ENCODE data around the gene CDH23. TPM values are rescaled to one million over a fixed set of nuclear protein-coding genes. Genes with fewer than 3 reads are reported as not detected.

Gene CDH23
- total and polyA plus RNA-seq, 9 of the 15 experiments (the other 6 are each of a cell fraction or from before 2014, with no cell fraction given), result 0.18 to 1.2 (median 0.47) TPM

DNA sequence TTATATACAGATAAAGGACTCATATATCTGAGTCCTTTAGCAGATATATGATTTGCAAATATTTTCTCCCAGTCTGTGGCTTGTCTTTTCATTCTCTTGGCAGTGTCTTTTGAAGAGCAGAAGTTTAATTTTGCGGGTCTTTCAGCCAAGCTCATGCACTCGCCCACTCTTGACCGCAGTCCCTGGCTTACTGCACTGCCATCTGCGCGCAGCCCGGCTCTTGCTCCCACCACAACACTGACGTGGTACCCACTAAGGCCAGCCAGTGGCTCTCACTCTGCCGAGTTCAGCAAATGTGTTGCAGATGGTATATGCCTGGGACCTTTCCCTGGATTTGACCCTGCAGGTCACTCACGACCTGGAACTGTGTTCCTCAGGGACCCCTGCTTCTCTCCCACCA is 74.3 kb downstream of the CDH23 start:
- H3K36me3 ChIP-seq (ENCODE audit: control insufficient read depth, insufficient read depth, low read length), result no peaks in the 10 kb centered on the region
- CTCF ChIA-PET (ENCODE audit: low intra/inter-chr PET ratio), result no interaction called here
- DNase-seq (ENCODE audit: extremely low read depth in 1 of 4, low spot score in 3 of 4) (no peak), FAIRE-seq (no peak), ATAC-seq (no peak)
- H3K4me2 ChIP-seq (ENCODE audit: insufficient read depth, low read length), result no peak overlapping the region
- intact Hi-C loops (cut with micrococcal nuclease) (loop anchor here (5.0 kb wide), 1 partner anchor 74 kb away; the partner anchor contains the start of gene CDH23), in situ Hi-C loops (cut with MboI) (no loop called here)
- H2AFZ ChIP-seq (ENCODE audit: low read depth, low read length), result no peak overlapping the region
- TF ChIP-seq ZNF699 (CRISPR knock-in tag; IDR thresholded peaks at IDR 0.05; ENCODE audit: insufficient replicate concordance) (no peak), NR2F6 (CRISPR knock-in tag; IDR thresholded peaks at IDR 0.05) (no peak)
- TF ChIP-seq, protein P1, sequence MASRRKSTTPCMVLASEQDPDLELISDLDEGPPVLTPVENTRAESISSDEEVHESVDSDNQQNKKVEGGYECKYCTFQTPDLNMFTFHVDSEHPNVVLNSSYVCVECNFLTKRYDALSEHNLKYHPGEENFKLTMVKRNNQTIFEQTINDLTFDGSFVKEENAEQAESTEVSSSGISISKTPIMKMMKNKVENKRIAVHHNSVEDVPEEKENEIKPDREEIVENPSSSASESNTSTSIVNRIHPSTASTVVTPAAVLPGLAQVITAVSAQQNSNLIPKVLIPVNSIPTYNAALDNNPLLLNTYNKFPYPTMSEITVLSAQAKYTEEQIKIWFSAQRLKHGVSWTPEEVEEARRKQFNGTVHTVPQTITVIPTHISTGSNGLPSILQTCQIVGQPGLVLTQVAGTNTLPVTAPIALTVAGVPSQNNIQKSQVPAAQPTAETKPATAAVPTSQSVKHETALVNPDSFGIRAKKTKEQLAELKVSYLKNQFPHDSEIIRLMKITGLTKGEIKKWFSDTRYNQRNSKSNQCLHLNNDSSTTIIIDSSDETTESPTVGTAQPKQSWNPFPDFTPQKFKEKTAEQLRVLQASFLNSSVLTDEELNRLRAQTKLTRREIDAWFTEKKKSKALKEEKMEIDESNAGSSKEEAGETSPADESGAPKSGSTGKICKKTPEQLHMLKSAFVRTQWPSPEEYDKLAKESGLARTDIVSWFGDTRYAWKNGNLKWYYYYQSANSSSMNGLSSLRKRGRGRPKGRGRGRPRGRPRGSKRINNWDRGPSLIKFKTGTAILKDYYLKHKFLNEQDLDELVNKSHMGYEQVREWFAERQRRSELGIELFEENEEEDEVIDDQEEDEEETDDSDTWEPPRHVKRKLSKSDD (conservative IDR thresholded peaks at IDR 0.05; ENCODE audit: low read length), result no peak
- no peaks in the 10 kb centered on the region for H3K9me1 ChIP-seq (ENCODE audit: control insufficient read depth, insufficient read depth, low read length)
- POLR2A ChIA-PET, result no interaction called here
- WGBS (ENCODE audit: insufficient coverage, low coverage, missing lambda C conversion rate), result 16% methylated on average over 9 of the region's 9 CpGs
- H3K4me1 ChIP-seq (replicated peaks in 1 of 2; ENCODE audit: control insufficient read depth in 2 of 2, insufficient read depth in 2 of 2, low read length in 2 of 2), result peaks cover 0 to 7% of the 10 kb centered on the region in 2 experiments; a peak in 3 of 5 replicates
- no peak overlapping the region for H3K27ac ChIP-seq (ENCODE audit: extremely low read depth, low read depth, low read length)
- H3K4me3 ChIP-seq, result no peak overlapping the region
- no peaks in the 10 kb centered on the region for H3K9me3 ChIP-seq (replicated peaks; ENCODE audit: control insufficient read depth, insufficient read depth, low read depth, low read length)
- no peak overlapping the region for H3K9ac ChIP-seq (ENCODE audit: insufficient read depth in 1 of 2, low read depth in 2 of 2, low read length in 2 of 2)
- H3K27me3 ChIP-seq (ENCODE audit: control insufficient read depth in 2 of 2, insufficient read depth in 2 of 2, low read length in 2 of 2), result peaks cover 20 to 76% of the 10 kb centered on the region in 2 experiments
- H3K79me2 ChIP-seq (ENCODE audit: control insufficient read depth, insufficient read depth, low read length), result no peaks in the 10 kb centered on the region
- no peaks in the 10 kb centered on the region for H4K20me1 ChIP-seq (replicated peaks; ENCODE audit: control insufficient read depth, insufficient read depth, low read length)
- no TSS peak for BruUV-seq (replicated peaks)
